Type B pancreatic cell (in vitro differentiated cells): ENCODE data around the gene AFAP1. TPM values are rescaled to one million over a fixed set of nuclear protein-coding genes. Genes with fewer than 3 reads are reported as not detected.

ENCODE experiments used
- DNase-seq: peaks from one replicate; pipeline ENCODE4 v3.0.0; 2021; ENCODE audit warnings: mixed read lengths; ENCODE audit not compliant: unreplicated experiment; ENCODE audit errors: extremely low spot score
- H3K27ac Mint-ChIP-seq: 2 replicates; pipeline ENCODE4 v1.8.0; 2021; ENCODE audit warnings: mild to moderate bottlenecking, mixed read lengths
- H3K27me3 Mint-ChIP-seq: 2 replicates; pipeline ENCODE4 v1.8.0; 2021; ENCODE audit warnings: mixed read lengths
- H3K36me3 Mint-ChIP-seq: 2 replicates; pipeline ENCODE4 v1.8.0; 2021; ENCODE audit warnings: mixed read lengths
- H3K4me1 Mint-ChIP-seq: one replicate; pipeline ENCODE4 v1.8.0; 2021; ENCODE audit warnings: mixed read lengths; ENCODE audit not compliant: unreplicated experiment
- H3K4me3 Mint-ChIP-seq: 2 replicates; pipeline ENCODE4 v1.8.0; 2021; ENCODE audit warnings: mild to moderate bottlenecking, mixed read lengths
- H3K9me3 Mint-ChIP-seq: 2 replicates; pipeline ENCODE4 v1.8.0; 2021; ENCODE audit warnings: mixed read lengths
- total RNA-seq: library from RNA; stranded (reverse); gene quantifications from 2 replicates; pipeline ENCODE4 v1.2.1, GENCODE V29; 2021; ENCODE audit warnings: low replicate concordance
- TF ChIP-seq, protein P1 (sequence below): fragments of 200-600 bp; sonication (generic); conservative IDR thresholded peaks from 2 replicates; pipeline ENCODE4 v1.5.0; 2021; ENCODE audit warnings: antibody characterized with exemption, mild to moderate bottlenecking

Gene AFAP1
- total RNA-seq, 1 donor from 2014 or later, result 36.6 TPM

DNA sequence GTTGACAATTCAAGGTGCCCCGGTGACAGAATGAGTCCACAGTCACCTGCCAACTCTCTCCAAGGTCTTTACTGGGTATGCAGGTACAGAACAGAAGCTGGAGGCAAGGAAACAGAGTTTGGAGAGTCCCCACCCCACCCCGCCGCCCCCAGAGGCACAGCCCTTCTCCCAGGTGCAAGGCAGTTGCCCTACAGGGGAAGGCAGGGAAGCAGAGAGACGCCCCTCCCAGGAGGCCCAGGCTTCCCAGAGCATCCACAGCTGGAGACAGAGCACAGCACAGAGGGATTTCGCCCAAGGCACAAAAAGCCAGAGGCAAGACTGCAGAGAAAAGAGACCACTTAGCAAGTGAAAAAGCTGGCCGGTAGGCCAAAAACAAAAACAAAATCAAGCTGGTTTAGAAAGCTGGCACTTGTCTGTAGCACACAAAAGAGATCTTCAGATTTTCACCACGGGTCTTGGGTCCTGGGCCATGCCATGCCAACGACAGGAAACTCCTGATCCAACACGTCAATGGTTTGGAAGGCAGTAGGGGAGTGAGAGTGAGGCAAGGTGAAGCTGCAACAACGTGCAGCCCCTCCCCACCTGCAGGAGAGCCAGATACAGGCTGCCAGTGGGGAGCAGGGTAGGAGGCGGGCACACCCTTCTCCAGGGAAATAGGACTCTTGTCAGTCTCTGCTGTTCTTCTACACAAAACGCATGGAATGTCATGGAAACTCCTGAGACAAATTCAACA is 113.3 kb downstream of the AFAP1 start:
- no peak overlapping the region for H3K4me3 Mint-ChIP-seq
- peaks cover 33% of the 10 kb centered on the region for H3K36me3 Mint-ChIP-seq
- no peak overlapping the region for H3K27ac Mint-ChIP-seq
- H3K4me1 Mint-ChIP-seq, result peaks cover 61% of the 10 kb centered on the region
- no peaks in the 10 kb centered on the region for H3K9me3 Mint-ChIP-seq
- H3K27me3 Mint-ChIP-seq, result no peaks in the 10 kb centered on the region
- no peak for DNase-seq
- TF ChIP-seq, protein P1, sequence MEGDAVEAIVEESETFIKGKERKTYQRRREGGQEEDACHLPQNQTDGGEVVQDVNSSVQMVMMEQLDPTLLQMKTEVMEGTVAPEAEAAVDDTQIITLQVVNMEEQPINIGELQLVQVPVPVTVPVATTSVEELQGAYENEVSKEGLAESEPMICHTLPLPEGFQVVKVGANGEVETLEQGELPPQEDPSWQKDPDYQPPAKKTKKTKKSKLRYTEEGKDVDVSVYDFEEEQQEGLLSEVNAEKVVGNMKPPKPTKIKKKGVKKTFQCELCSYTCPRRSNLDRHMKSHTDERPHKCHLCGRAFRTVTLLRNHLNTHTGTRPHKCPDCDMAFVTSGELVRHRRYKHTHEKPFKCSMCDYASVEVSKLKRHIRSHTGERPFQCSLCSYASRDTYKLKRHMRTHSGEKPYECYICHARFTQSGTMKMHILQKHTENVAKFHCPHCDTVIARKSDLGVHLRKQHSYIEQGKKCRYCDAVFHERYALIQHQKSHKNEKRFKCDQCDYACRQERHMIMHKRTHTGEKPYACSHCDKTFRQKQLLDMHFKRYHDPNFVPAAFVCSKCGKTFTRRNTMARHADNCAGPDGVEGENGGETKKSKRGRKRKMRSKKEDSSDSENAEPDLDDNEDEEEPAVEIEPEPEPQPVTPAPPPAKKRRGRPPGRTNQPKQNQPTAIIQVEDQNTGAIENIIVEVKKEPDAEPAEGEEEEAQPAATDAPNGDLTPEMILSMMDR, result no peak

GRCh38 chr4:7824218-7824617 is 115.4 kb downstream of the AFAP1 start:
- no peaks in the 10 kb centered on the region for H3K27me3 Mint-ChIP-seq
- H3K9me3 Mint-ChIP-seq, result no peaks in the 10 kb centered on the region
- H3K4me1 Mint-ChIP-seq, result peaks cover 57% of the 10 kb centered on the region
- TF ChIP-seq, protein P1, result no peak
- H3K27ac Mint-ChIP-seq, result peak overlapping the region; percentile 27
- DNase-seq, result no peak
- H3K36me3 Mint-ChIP-seq, result peaks cover 30% of the 10 kb centered on the region
- no peak overlapping the region for H3K4me3 Mint-ChIP-seq

DNA sequence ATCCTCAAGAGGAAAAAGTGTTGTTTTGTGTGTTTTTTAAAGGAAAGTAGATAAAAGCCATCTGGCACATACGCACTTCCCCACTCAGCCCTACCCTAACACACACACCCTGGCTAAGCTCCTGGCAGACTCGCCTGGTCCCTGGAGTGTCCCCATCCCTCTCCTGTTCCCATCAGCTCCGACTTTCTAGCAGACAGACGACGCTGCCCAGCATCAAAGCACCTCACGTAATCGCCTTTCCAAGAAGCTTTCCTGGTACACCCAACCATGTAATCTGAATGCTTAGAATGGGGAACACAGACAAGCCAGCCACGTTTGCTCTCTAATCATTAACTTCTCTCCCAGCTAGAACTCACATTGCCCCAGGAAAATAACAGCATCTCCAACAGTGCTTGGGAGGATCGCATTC is 116.2 kb downstream of the AFAP1 start:
- Mint-ChIP-seq H3K27me3 (no peaks in the 10 kb centered on the region), H3K27ac (peak overlapping the region; percentile 45), H3K36me3 (peaks cover 32% of the 10 kb centered on the region), H3K4me1 (peaks cover 51% of the 10 kb centered on the region), H3K4me3 (peak overlapping the region; percentile 27), H3K9me3 (no peaks in the 10 kb centered on the region)
- TF ChIP-seq, protein P1, result no peak
- DNase-seq, result no peak

- no peak for DNase-seq
- no peaks in the 10 kb centered on the region for H3K27me3 Mint-ChIP-seq
- H3K9me3 Mint-ChIP-seq, result no peaks in the 10 kb centered on the region
- H3K36me3 Mint-ChIP-seq, result peaks cover 33% of the 10 kb centered on the region
- peaks cover 51% of the 10 kb centered on the region for H3K4me1 Mint-ChIP-seq
- H3K27ac Mint-ChIP-seq, result peak overlapping the region; percentile 45
- TF ChIP-seq, protein P1, result no peak
- no peak overlapping the region for H3K4me3 Mint-ChIP-seq
These were observed 116.8 kb downstream of the AFAP1 start for GRCh38 chr4:7822877-7823276.

DNA sequence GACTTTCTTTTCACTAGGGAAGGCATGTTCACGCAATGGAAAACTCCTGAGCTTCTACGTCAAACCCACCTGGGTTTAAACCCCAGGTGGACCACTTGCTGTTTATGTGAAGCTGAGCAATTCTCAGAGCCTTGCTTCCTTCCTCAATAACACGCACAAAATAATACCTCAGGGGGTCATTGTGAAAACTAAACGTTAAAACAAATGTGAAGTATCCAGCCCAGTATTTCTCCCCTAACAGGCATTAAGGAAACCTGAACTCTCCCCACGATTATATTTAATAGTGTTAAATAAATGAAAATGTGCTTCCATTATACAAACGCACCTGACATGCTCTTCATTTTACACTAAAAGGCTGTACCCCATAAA is 117.5 kb downstream of the AFAP1 start:
- Mint-ChIP-seq H3K27ac (no peak overlapping the region), H3K27me3 (no peaks in the 10 kb centered on the region), H3K4me1 (peaks cover 51% of the 10 kb centered on the region), H3K4me3 (no peak overlapping the region), H3K36me3 (peaks cover 35% of the 10 kb centered on the region), H3K9me3 (no peaks in the 10 kb centered on the region)
- TF ChIP-seq, protein P1, result no peak
- no peak for DNase-seq
